ENCODE measurements around the gene MRPL27.

The MRPL27 gene

GRCh38 chr17:50359998-50360461 lies 13.0 kb downstream of the MRPL27 start:
- DNase-seq (ENCODE audit: low spot score) = no peak

GRCh38 chr17:50359005-50359699 lies 13.8 kb downstream of the MRPL27 start:
- no peak for DNase-seq (ENCODE audit: low spot score)

GRCh38 chr17:50358177-50358576 lies 14.8 kb downstream of the MRPL27 start:
- DNase-seq (ENCODE audit: low spot score) = no peak

GRCh38 chr17:50356892-50357510 lies 16.0 kb downstream of the MRPL27 start:
- DNase-seq (ENCODE audit: low spot score) = no peak

GRCh38 chr17:50356418-50356817 lies 16.6 kb downstream of the MRPL27 start:
- no peak for DNase-seq (ENCODE audit: low spot score)

GRCh38 chr17:50355701-50356341 lies 17.2 kb downstream of the MRPL27 start:
- DNase-seq (ENCODE audit: low spot score) = no peak

GRCh38 chr17:50355336-50355700 lies 17.7 kb downstream of the MRPL27 start:
- DNase-seq (ENCODE audit: low spot score) = no peak

- no peak for DNase-seq (ENCODE audit: low spot score)
Observed at GRCh38 chr17:50354776-50355175, 18.2 kb downstream of the MRPL27 start.

- no peak for DNase-seq (ENCODE audit: low spot score)
Observed at GRCh38 chr17:50354198-50354597, 18.8 kb downstream of the MRPL27 start.

- no peak for DNase-seq (ENCODE audit: low spot score)
Observed at GRCh38 chr17:50353600-50354195, 19.3 kb downstream of the MRPL27 start.

- no peak for DNase-seq (ENCODE audit: low spot score)
Observed at GRCh38 chr17:50352693-50353599, 20.0 kb downstream of the MRPL27 start.

GRCh38 chr17:50352072-50352692 lies 20.8 kb downstream of the MRPL27 start:
- DNase-seq (ENCODE audit: low spot score) = no peak

GRCh38 chr17:50350733-50351132 lies 22.3 kb downstream of the MRPL27 start:
- no peak for DNase-seq (ENCODE audit: low spot score)

- DNase-seq (ENCODE audit: low spot score) = no peak
Observed at GRCh38 chr17:50349243-50349600, 23.8 kb downstream of the MRPL27 start.

- DNase-seq (ENCODE audit: low spot score) = no peak
Observed at GRCh38 chr17:50348522-50349242, 24.3 kb downstream of the MRPL27 start.

GRCh38 chr17:50347894-50348291 lies 25.1 kb downstream of the MRPL27 start:
- DNase-seq (ENCODE audit: low spot score) = no peak

GRCh38 chr17:50347117-50347893 lies 25.7 kb downstream of the MRPL27 start:
- no peak for DNase-seq (ENCODE audit: low spot score)

- peak; percentile 85 for DNase-seq (ENCODE audit: low spot score)
Observed at GRCh38 chr17:50346313-50347116, 26.5 kb downstream of the MRPL27 start.

All from ecto neural progenitor cell (in vitro differentiated cells).